Measurements from ENCODE around the gene NDUFS1.
"Not testable (repeated sequence)": the region's sequence is repeated elsewhere in the genome, so short reads cannot be mapped to it uniquely, and the experiment has no call there.

NDUFS1 gene

DNA sequence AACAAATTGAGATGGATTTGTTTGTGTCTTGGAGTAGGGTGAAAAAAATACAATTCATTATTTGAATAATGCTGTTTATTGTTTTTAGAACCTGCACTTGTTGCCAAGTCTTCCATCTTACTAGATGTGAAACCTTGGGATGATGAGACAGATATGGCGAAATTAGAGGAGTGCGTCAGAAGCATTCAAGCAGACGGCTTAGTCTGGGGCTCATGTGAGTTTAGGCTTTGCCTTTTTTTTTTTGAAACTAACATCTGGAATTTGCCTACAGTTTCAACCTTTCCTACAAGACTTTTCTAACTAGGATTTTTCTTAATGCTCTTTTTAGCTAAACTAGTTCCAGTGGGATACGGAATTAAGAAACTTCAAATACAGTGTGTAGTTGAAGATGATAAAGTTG lies 3.2 kb upstream of the NDUFS1 start:
- DNase-seq (ENCODE audit: low spot score), result not testable (repeated sequence)

DNA sequence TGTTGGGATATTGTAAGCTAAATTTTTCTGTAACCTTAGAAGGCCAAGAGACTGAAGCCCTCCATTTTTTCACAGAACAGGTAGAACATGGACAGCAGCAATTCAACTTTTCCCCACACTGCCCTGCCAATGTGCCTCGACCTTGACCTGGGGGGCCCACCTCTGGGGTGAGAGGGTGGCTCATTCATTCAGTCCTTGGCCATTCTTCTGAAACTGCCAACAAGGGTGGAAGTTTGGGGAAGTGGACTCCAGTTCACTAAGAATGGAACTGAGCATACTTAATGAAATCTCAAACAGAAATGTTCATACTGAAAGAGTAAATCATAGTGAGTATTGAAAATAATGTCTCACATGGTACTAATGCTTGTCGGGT lies 1.5 kb upstream of the NDUFS1 start:
- no peak for DNase-seq (ENCODE audit: low spot score)

DNA sequence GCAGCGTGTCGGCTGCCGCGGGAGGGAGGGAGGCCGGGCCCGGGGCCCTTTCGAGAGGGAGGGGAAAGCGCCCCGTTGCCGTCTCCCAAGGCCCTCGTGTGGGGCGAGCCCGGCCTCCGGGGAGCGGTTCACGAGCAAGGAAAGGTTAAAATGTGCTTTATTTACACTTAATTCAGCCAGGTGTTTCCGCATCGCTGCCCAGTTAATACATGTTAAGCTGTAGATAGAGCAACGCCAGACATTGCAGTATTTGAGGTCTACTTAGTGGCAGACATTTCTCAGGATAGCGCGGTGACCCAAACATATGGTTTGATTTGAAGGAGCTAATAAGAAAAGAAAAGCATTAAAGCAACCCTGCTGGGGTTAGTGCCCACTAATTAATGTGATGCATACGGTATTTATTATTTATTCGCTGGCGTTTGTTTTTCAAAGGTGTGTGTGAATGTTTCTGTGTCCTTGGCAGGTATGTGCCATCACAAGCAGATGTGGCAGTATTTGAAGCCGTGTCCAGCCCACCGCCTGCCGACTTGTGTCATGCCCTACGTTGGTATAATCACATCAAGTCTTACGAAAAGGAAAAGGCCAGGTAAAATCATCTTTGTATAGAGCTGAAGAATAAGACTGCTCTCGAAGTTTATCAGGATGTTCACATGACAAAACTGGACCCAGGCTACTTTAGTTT lies 1.0 kb upstream of the NDUFS1 start:
- DNase-seq (ENCODE audit: low spot score), result peak; percentile 72

DNA sequence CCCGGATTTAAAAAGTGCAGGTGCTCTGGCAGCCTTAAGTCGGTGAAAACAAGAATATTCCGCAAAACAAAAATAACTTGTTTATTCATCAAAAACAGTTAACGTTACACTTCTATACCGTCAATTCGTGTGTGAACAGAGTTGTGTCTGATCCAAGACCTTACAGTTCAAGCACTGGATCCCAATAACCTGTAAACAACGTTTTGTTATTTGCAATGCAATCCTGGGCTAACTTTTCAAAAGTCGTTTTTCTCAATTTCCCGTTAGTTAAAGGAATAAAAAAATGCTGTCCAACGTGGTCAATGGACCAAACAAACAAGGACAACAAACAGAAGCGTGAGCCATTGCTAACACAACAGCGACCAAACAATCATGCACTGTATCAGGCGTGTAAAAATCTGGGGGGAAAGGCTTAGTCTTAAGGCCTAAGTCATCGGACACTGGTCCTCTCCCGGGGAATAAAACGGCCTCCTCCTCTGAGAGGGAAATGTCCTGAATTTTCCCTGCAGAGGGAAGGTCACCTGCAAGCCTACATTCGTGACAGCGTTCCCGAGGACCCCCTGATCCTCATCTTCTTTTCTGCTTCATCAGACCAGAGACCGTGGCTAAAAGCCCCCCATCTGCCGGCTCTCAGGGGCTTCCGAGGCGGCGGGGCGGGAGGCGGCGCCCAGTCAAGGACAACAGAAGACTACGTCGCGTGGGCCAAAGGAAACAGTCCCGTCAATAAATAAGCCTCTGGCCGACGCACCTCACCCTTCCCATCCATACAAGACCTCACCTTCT lies 490 bp downstream of the NDUFS1 start:
- DNase-seq (ENCODE audit: low spot score), result peak; percentile 43

DNA sequence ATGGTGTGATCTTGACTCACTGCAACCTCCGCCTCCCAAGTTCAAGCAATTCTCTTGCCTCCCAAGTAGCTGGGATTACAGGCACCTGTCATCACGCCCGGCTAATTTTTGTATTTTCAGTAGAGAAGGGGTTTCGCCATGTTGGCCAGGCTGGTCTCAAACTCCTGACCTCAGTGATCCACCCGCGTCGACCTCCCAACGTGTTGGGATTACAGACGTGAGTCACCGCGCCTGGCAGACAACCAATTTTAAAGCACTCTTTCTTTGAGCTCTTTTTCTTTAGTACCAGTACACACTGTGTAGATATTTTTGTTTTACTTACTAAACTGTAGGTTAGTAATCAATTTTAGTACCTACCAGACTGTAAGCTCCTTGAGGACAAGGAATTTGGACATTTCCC lies 2.2 kb downstream of the NDUFS1 start:
- not testable (repeated sequence) for DNase-seq (ENCODE audit: low spot score)

DNA sequence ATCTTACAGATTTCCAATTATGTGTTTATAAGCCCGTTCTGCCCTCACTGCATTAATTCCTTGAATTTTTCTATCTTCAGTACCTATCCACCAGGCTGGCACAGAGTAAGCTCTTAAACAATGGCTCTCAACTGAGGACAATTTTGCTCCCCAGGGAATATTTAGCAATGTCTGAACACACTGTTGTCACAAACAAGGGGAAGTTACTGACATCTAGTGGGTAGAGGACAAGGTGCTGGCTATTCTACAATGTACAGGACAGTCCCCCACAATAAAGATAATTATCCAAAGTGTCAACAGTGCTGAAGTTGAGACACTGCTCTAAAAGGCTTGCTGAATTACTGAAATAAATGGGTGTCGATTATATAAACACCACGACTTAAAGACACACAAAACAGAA lies 5.0 kb downstream of the NDUFS1 start:
- DNase-seq (ENCODE audit: low spot score), result no peak

DNA sequence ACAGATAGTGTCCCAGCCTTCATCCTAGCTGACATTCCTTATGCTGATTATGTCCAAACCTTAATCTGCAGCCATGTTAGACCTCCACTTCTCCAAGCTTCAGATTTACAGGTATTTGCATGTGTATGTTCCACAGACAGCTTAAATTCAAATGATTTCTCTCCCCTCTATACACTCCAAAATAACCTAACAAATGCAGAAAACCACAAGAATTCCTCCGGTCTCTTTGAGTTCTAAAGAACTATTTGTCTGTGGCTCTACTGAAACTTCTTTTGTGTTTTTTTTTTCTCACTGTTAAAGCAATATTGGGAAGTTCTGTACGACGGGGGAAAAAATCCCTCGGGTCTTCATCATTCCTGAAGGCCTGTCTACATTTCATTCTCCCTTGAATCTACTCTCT lies 8.6 kb downstream of the NDUFS1 start:
- no peak for DNase-seq (ENCODE audit: low spot score)

DNA sequence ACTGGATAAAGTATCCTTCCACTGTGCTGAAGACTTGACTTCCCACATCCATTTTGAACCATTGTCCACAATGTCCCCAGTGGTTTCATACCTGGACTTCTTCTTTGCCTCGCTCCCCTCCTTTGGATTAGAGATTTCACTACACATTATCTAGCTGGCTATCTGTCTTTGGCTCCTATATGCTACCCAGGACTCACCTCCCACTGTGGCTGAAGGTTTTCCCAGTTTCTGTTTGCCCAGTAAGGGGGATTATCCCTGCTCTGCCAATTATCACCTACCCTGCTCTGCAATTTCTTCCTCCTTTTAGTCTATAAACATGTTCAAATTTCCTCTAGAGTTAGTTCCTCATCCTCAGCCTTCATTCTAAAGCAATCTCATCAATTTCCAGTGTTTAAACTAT lies 9.1 kb downstream of the NDUFS1 start:
- no peak for DNase-seq (ENCODE audit: low spot score)

DNA sequence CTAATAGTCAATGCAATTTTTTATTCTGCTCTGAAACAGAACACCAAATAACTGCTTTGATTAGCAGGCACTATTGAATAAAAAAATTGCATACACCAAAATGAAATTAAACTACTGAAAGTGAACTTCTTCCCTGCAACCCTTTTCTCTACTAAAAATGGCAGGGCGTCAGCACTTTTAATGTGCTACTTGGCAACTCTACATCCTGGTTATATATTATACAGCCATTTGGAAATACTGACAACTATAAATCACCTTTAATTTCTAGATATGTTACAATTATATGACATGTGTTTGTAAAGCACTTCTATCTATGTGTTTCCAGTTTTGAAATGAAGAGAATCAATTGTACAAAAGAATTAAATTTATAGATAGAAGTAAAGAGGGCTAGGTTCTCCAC lies 9.9 kb downstream of the NDUFS1 start:
- no peak for DNase-seq (ENCODE audit: low spot score)

DNA sequence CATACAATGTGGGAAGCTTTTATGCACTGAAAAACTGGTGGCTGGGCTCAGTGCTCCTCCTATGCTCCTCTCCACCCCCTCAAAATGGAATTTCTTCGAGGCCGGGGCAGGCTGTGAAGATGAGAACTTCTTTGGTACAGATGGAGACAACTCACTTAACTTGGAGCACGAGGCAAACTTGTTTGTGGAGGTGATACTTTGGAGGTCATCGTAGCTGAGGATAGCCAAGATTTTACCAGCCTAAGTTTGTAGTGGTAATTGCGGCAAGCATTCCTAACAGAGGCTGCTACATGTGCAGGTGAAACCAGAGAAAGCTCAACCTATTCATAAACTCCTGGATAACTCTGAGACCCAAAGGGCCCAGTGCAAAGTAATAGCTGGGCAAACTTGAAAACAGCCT lies 13.6 kb downstream of the NDUFS1 start:
- no peak for DNase-seq (ENCODE audit: low spot score)

DNA sequence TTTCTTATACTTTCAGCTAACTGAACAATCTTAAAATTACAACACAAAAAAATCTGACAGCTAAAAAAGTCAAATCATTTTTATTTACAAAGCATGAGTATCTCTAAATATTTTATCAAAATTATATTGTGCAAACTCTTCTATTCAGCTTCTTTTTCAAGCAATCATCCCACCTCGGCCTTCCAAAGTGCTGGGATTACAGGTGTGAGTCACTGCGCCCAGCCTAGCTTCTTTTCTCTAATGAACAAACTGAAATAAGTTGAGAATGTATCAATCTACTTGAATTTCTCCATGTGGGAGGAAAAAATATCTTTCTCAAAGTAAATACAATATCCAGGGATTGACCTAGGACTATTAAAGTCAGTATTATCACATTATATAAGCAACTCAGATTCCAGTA lies 14.9 kb downstream of the NDUFS1 start:
- no peak for DNase-seq (ENCODE audit: low spot score)

DNA sequence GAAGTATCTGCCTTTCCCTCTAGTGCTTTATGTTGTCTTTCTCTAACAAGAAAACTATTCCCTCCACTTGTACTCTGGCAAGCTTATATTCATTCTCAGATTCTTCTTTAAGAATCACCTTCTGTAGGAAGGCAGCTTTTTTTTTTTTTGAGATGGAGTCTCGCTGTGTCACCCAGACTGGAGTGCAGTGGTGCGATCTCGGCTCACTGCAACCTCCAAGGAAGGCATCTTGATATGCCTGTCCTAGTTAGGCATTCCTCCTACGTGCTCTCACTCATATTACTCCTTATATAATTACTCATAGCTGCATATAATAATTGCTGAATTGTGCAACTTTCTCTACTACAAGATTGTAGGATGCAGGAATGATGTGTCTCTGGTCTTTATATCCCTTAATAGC lies 15.8 kb downstream of the NDUFS1 start:
- no peak for DNase-seq (ENCODE audit: low spot score)

DNA sequence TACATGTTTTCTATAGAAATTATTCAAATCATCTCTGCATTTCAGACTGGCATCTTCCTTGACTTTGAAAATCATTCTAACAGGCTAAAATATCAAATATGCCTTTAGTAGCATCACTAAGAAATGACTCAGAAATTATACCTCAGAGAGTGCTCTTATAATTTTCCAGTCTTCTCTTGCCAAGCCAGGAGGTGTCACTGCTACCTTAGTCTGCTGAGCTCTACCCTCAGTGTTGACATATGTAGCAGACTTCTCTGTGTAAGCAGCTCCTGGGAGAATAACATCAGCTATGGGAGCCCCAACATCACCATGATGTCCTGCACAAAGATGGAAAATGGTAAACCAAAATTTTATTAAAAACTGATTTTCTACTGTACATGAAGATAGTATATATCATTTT lies 31.6 kb downstream of the NDUFS1 start:
- no peak for DNase-seq (ENCODE audit: low spot score)

DNA sequence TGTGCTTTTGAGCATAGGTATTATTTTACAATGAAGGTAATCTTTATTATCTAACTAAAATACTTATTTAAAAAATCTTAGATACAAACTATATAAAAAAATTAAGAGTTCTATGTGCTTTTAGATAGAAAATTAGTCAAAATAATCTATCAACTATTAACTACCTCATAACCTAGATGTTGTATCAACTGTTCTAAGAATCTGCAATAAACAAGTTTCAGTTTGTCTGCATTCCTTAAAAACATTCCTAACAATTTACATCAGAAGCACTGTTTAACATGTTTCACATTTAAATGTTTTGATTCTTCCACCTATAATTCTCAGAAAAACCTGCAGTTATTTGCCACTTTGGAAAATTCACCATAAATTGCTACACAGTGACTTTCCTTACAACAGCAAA lies 33.3 kb downstream of the NDUFS1 start:
- DNase-seq (ENCODE audit: low spot score), result no peak

DNA sequence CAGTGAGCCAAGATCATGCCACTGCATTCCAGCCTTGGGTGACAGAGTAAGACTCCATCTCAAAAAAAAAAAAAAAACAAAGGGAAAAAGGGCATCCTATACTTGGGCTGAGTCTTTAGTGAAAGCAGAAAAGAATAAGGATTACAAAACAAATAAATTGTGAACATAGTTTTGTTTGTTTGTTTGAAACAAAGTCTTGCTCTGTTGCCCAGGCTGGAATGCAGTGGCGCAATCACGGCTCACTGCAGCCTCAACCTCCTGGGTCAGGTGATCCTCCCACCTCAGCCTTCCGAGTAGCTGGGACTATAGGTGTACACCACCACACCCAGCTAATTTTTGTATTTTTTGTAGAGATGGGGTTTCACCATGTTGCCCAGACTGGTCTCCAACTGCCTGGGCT lies 36.7 kb downstream of the NDUFS1 start:
- DNase-seq (ENCODE audit: low spot score), result not testable (repeated sequence)

DNA sequence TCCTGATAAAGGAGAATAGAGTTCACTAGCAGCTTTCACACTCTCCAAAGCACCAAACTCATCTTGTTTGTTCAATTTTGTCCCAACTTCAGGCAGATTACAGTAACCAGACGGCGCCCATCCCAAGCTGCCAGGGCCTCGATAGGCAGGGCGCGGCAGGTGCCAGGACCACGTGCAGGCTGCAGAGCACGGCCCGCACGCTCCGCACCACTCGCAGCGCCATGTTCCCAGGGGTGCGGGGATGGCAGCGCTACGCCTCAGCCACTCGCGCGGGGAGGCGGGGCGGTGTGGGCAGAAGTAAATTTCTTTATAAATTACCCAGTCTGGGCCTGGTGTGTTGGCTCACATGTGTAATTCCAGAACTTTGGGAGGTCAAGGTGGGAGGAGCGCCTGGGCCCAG lies 43.0 kb downstream of the NDUFS1 start:
- no peak for DNase-seq (ENCODE audit: low spot score)

DNA sequence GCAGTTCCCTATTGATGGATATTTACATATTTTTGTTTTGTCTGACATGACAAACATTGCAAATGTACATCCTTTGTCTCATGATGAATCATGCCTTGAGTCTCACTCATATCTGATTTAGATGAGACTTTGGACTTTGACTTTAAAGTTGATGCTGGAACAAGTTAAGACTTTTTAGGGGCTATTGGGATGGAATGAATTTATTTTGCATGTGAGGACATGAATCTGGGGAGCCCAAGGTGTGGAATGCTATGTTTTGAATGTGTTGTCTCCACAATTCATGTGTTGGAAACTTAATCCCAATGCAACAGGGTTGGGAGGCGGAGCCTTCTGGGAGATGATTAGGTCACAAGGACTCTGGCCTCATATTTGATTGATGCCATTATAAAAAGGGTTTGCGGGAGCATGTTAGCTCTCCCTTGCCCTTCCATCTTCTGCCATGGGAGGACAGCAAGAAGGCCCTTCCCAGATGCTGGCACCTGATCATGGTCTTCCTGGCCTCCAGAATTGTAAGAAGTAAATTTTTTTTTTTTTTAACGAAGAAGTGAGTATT lies 44.1 kb downstream of the NDUFS1 start:
- DNase-seq (ENCODE audit: low spot score), result no peak

DNA sequence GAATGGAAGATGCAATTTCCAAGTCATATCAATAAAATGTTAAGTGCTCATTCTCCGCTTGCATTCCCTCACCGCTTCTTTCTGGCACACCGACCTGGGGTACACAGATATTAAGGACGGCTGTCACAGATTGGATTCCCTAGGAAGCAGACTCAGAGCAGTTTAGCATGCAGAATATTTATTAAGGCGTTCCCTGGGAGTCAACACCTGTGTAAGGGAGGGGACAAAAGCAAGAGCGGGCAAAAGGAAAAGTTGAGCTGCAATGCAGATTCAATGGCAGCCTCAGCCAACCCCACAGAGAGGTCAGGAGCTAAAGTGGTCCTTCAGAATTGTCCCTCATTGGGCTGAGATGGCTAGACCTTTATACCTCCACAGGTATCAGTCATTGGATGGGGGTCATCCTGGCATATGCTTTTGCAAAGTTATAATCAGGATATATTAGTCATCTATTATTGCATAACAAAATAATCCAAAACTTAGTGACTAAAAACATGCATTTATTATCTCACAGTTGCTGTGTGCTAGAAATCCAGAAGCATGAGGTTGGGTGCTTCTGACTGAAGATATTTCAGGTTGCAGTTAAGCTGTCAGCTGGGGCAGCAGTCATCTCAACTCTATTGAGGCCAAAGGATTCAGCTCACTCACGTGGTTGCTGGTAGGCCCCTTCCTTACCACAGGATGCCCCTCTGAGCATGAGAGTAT lies 46.2 kb downstream of the NDUFS1 start:
- no peak for DNase-seq (ENCODE audit: low spot score)

DNA sequence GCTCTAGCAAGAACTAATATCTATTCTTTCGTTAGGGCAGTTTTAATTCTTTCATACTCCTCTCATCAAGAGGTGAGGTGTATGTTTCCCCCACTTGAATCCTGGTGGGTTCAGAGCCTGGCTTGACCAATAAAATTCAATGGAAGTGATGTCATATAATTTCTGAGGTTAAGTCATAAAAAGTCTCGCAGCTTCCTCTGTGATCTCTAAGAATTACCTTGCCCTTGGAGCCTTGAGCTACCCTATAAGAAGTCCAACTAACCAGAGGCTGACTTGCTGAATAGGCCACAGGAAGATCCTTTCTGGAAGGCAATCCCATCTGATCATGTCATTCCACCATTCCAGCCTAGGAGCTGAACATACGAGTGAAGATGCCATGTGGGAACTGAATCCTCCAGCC lies 47.1 kb downstream of the NDUFS1 start:
- no peak for DNase-seq (ENCODE audit: low spot score)

DNA sequence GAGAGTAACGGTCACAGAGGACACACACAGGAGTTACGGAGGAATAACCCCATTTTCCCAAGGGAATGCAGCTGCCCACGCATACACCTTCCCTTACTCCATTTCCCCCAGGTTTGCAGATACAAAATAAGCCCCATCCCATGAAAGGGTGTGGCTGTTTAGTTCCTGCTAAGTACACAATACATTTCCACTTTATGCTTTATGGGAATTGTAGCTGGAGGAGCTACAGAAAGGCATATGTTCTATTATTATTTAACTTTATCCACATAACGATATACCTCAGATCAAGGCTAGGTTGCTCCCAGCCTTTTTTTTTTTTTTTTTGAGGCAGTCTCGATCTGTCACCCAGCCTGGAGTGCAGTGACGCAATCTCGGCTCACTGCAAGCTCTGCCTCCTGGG lies 50.5 kb downstream of the NDUFS1 start:
- DNase-seq (ENCODE audit: low spot score), result no peak

DNA sequence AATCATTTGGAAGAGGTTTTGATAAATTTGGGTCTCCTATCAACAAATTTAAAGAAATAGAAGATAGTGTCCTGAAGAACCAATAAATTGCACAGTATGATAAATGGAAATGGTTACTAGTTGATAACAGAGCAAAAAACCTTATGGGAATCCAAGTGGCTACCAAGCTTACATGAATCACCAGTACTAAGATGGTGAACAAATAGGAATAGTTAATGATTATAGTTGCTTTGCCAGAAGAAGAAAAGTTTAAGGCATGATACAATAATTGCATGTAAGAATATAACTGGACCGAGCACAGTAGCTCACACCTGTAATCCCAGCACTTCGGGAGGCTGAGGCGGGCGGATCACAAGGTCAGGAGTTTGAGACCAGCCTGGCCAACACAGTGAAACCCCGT lies 53.7 kb downstream of the NDUFS1 start:
- no peak for DNase-seq (ENCODE audit: low spot score)

DNA sequence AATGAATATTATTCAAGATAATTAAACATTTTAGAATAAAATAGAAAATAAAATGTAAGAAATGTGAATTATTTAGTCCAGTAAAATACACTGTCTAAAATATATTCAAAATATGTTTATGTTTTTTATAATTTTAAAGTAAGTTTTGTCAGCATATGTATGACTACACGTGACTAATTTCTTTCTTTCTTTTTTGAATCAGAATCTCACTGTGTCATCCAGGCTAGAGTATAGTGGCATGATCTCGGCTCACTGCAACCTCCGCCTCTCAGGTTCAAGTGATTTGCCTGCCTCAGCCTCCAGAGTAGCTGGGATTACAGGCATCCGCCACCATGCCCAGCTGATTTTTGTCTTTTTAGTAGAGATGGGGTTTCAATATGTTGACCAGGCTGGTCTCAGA lies 54.2 kb downstream of the NDUFS1 start:
- DNase-seq (ENCODE audit: low spot score), result no peak

DNA sequence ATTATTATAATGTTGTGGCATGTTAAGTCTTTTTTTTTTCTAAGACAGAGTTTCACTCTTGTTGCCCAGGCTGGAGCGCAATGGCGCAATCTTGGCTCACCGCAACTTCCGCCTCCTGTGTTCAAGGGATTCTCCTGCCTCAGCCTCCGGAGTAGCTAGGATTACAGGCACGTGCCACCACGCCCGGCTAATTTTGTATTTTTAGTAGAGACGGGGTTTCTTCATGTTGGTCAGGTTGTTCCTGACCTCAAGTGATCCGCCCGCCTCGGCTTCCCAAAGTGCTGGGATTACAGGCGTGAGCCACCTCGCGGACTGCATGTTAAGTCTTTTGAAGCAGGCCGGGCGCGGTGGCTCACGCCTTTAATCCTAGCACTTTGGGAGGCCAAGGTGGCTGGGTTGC lies 60.4 kb downstream of the NDUFS1 start:
- not testable (repeated sequence) for DNase-seq (ENCODE audit: low spot score)

Data from AG20443 (cell line).